Left hindlimb (tissue), 1 donor: ENCODE data around the gene NAV2.
"Not testable (repeated sequence)": the region's sequence is repeated elsewhere in the genome, so short reads cannot be mapped to it uniquely, and the experiment has no call there.

ENCODE experiments used
- DNase-seq: peaks from one replicate; pipeline ENCODE4 v3.0.0-alpha.2; 2018

The NAV2 gene

GRCh38 chr11:19959648-19960059 is 247.0 kb downstream of the NAV2 start:
- no peak for DNase-seq

GRCh38 chr11:19960410-19960809 is 247.8 kb downstream of the NAV2 start:
- DNase-seq = not testable (repeated sequence)

- DNase-seq = no peak
These were observed 248.6 kb downstream of the NAV2 start for GRCh38 chr11:19961225-19961624.

- DNase-seq = no peak
These were observed 249.6 kb downstream of the NAV2 start for GRCh38 chr11:19962053-19962800.

GRCh38 chr11:19962801-19963175 is 250.2 kb downstream of the NAV2 start:
- no peak for DNase-seq

GRCh38 chr11:19963697-19964387 is 251.2 kb downstream of the NAV2 start:
- no peak for DNase-seq

GRCh38 chr11:19966441-19966840 is 253.8 kb downstream of the NAV2 start:
- no peak for DNase-seq

GRCh38 chr11:19966927-19967326 is 254.3 kb downstream of the NAV2 start:
- DNase-seq = no peak

- DNase-seq = no peak
These were observed 255.2 kb downstream of the NAV2 start for GRCh38 chr11:19967787-19968186.

- DNase-seq = no peak
These were observed 256.2 kb downstream of the NAV2 start for GRCh38 chr11:19968860-19969259.

- no peak for DNase-seq
These were observed 258.3 kb downstream of the NAV2 start for GRCh38 chr11:19970944-19971343.

GRCh38 chr11:19972091-19972490 is 259.5 kb downstream of the NAV2 start:
- DNase-seq = no peak

- DNase-seq = no peak
These were observed 260.0 kb downstream of the NAV2 start for GRCh38 chr11:19972651-19973050.

- no peak for DNase-seq
These were observed 260.5 kb downstream of the NAV2 start for GRCh38 chr11:19973136-19973635.

- DNase-seq = no peak
These were observed 262.2 kb downstream of the NAV2 start for GRCh38 chr11:19974886-19975285.

- DNase-seq = no peak
These were observed 262.9 kb downstream of the NAV2 start for GRCh38 chr11:19975414-19975990.

- no peak for DNase-seq
These were observed 263.8 kb downstream of the NAV2 start for GRCh38 chr11:19976281-19976941.

GRCh38 chr11:19977941-19978340 is 265.3 kb downstream of the NAV2 start:
- DNase-seq = no peak

GRCh38 chr11:19978668-19979518 is 266.3 kb downstream of the NAV2 start:
- DNase-seq = no peak

- no peak for DNase-seq
These were observed 266.8 kb downstream of the NAV2 start for GRCh38 chr11:19979519-19979845.

GRCh38 chr11:19980388-19980787 is 267.8 kb downstream of the NAV2 start:
- DNase-seq = no peak

GRCh38 chr11:19980957-19981669 is 268.5 kb downstream of the NAV2 start:
- DNase-seq = no peak
